Stimulated activated CD4-positive, alpha-beta T cell treated with anti-CD3 and anti-CD28 coated beads, Interleukin-15, amount 100 ng/mL, for 24 hours (primary cell): ENCODE data around the gene RNLS.
"Not testable (repeated sequence)": the region's sequence is repeated elsewhere in the genome, so short reads cannot be mapped to it uniquely, and the experiment has no call there.

Experiments
- DNase-seq: peaks from one replicate; pipeline ENCODE4 v3.0.0-alpha.2; 2020

RNLS gene

DNA sequence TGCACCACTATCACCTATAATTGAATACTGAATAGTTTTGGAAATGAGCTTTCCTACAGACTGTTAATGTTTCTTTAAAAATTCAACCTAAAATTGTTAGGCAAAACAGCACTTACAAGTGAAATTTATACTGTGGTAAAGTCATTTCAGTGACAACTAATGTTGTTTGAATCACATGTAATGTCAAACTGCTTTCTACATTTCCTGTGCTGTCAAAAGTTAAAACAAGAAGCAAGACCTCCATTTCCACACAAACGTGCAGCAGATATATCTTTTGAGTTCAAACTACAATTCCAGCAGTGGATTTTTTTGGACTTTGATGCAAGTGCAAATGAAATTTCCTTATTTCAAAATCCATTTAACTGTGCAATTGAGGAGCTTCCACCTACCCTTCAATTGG is 199.8 kb downstream of the RNLS start:
- no peak for DNase-seq

DNA sequence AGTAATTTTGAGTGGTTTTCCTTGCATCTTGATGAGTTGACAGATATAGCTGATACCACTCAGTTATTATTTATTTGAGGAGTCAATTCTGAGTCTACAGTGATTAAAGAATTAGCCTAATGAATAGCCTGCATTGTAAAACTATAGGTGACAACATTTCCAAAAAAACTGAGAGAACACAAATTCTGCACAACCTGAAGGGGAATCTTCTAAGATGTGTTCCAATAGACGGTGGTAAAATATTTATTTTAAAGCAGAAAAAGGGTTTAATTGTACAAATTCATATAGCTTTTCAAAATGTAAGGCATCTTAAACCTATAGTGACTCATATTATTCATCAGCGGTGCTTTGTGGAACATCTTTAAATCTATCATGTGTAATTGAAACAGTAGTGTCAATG is 200.4 kb downstream of the RNLS start:
- no peak for DNase-seq

DNA sequence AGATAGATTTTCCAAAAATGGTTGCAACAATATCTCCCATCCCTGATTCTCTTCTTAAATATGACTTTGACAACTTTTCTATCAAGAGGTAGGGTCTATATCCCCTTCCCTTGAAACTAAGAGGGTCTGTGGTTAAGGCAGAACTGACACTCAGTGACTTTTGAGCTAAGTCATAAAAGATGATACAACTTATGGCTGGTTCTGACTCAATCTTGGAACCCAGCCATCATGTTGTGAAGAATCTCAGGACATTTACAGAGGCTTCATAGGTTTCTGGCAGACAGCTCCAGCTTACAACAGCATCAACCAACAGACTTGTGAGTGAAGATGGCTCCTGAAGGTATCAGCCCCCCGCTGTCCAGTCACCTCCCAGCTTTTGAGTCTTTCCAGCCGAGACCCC is 203.5 kb downstream of the RNLS start:
- no peak for DNase-seq

DNA sequence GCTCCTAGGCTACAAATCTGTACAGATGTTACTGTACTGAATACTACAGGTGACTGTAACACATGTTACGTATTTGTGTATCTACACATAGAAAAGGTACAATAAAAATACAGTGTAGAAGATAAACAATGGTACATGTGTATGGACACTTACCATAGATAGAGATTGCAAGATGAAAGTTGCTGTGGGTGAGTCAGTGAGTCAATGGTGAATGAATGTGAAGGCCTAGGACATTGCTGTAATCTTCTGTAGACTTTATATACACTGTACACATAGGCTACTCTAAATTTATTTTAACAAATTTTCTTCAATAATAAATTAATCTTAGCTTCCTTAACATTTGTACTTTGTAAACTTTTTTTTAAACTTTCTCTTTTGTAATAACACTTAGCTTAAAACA is 205.6 kb downstream of the RNLS start:
- no peak for DNase-seq

DNA sequence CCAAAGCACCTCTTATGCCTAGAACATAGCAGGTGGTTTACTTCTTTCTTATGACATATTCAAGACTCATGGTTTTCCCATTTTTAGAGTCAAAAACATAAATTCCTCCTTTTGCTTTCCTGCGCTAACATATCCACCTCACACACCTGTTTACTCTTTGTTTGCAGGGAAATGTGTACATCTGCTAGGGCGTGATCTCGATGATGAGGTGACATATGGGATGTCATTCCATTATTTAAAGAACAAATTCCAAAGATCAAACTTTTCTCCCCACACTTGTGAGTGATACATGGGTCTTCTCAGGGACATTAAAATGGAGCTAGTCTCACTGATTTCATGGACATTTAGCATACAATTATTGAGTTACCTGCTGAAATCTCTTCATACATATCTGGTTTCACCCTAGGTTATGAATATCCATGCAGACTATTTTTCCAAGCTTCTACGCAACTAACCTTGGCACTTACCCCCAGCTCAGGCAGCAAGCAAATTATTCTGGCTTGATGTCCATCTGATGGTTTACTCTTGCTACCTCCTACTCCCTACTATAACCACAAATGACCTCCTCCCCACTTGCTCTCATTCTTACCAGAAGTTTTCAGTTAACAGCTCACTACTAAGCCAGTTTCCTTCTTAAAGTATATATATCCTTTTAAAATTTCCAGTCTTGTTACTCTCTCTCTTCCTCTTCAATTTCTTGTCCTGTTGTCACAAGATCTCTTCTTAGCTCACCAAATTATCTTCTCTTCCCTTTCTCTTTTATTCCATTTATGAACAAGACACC is 208.5 kb downstream of the RNLS start:
- no peak for DNase-seq

- DNase-seq: no peak
Observed at GRCh38 chr10:88372881-88373592, 210.1 kb downstream of the RNLS start.

DNA sequence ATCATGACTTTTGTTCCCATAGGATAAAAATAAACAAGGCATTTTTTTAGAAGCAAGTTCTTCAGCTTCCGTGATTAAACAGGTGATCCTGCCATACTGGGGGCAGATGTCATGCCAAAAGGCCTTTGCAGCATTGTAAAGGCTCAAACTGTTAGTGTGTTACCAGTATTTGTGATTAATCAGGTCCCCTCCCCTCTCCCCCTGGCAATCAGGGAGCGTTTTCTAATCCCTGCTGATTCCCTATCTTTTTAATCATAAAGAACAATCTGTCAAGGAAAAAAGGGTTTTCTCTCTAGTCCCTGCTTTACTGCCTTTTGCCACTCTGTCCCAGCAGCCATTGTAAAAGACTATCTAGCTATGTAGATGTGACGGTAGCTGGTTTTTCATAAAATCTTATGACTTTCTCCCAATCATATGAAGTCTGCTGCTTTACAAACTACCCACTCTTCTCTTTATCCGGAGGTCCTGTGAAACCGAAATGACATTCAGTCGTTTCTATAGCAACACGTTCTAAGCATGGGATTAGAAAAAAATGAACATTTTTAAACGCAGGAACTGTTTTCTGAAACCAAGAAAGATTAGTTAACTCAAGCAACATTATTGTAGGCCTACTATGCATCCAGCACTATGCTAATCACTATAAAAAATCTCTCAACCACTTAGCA is 210.9 kb downstream of the RNLS start:
- no peak for DNase-seq

DNA sequence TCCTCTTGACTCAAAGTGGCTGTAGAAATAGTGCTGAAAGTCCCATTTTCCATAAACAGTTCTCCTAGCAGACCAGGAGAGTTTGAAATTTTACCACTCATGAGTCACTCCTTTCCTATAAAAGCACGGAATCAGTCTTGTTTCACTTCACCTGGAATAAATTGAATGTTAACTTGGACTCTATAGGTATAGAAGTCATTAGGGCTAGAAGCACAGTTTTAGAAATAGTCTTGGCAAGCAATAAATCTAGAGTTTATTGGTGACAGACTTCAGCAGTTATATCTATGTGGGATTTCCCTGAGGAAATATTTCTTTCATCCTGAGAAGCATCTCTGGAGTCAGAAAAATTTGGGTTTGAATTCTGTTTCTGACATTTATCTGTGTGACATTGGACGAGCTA is 212.4 kb downstream of the RNLS start:
- no peak for DNase-seq

GRCh38 chr10:88366772-88367171 is 216.3 kb downstream of the RNLS start:
- no peak for DNase-seq

- DNase-seq: no peak
Observed at GRCh38 chr10:88361995-88362807, 220.9 kb downstream of the RNLS start.

DNA sequence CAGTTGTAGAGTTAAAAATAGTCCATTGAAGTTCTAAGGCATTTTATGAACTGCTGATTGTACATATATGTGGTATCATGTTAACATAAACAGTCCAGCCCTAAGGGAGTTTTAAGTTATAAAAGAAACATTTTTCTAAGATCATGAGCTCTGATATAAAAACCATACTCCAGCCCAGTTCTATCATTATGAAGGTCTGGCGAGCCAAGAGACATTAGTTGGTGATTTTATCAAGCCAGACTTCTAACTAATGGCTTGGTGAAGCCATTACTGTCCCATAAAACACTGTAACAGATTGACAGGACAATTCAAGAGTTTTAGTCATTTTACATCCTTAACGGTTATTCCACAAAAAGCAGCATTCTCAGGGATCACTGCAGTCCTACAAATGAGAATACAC is 221.6 kb downstream of the RNLS start:
- DNase-seq: no peak

- DNase-seq: not testable (repeated sequence)
Observed at GRCh38 chr10:88355750-88356149, 227.4 kb downstream of the RNLS start.

GRCh38 chr10:88347597-88348304 is 235.4 kb downstream of the RNLS start:
- no peak for DNase-seq

GRCh38 chr10:88347022-88347421 is 236.1 kb downstream of the RNLS start:
- DNase-seq: no peak

- no peak for DNase-seq
Observed at GRCh38 chr10:88346144-88346977, 236.8 kb downstream of the RNLS start.

GRCh38 chr10:88343761-88344484 is 239.2 kb downstream of the RNLS start:
- DNase-seq: no peak

DNA sequence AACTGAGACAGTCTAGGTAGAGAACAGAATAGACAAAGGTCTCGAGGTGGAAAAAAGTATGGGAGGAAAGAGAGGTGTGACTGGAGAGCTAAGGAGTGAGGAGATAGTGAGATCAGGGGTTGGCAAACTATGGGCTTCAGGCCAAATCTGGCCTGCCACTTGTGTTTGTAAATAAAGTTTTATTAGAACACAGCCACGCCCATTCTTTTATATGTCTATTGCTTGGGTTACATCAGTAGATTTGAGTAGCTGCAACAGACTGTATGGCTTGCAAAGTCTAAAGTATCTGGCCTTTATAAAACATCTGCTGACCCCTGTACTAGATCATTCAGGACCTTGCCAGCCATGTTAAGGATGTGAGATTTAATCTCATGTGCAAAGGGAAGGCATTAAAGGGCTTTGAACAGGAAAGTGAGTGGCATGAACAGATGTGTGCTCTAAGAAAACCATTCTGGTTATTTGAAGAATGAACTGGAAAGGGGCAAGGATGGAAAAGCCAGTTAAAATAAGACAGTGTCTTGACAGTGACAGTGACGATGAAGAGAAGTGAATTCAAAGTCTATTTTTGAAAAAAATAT is 240.3 kb downstream of the RNLS start:
- no peak for DNase-seq

GRCh38 chr10:88337134-88337533 is 246.0 kb downstream of the RNLS start:
- DNase-seq: no peak

DNA sequence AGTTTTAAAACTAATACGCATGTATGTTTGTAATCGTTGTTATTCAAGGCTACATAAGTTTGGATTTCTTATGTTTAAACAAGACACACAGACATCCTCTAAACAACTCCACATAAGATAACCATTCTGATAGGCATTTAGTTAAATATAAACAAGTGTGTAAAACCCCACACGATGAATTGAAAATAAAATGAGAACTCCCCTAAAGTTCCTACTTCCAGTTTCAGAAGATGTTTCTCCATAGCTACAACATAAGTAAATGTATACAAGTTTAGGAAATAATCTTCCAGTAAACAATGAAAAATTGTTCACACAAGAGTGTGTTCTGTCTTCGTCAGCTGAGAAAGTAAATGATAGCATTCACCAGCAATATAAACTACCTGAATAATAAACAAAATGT is 246.8 kb downstream of the RNLS start:
- no peak for DNase-seq

DNA sequence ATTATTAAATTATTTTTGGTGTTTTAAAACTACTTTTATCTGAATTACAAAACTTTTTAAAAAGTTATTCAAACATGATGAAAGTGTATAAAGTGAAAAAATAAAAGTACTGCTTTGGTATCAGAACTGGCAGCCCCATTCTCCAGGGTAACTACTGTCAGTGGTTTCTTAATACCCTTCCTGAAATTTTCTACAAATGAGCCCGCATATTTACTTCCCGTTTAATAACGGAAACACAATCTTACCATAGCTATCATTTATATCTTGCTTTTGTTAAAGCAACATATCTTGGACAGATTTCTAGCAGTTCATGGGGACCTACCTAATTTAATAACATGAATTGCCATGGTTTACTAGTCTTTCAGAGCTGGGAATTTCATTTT is 249.9 kb downstream of the RNLS start:
- DNase-seq: no peak
